ENCODE data around the gene AK8.

The AK8 gene

GRCh38 chr9:132769906-132770769, 107.9 kb downstream of the AK8 start:
- DNase-seq, result no peak

DNA sequence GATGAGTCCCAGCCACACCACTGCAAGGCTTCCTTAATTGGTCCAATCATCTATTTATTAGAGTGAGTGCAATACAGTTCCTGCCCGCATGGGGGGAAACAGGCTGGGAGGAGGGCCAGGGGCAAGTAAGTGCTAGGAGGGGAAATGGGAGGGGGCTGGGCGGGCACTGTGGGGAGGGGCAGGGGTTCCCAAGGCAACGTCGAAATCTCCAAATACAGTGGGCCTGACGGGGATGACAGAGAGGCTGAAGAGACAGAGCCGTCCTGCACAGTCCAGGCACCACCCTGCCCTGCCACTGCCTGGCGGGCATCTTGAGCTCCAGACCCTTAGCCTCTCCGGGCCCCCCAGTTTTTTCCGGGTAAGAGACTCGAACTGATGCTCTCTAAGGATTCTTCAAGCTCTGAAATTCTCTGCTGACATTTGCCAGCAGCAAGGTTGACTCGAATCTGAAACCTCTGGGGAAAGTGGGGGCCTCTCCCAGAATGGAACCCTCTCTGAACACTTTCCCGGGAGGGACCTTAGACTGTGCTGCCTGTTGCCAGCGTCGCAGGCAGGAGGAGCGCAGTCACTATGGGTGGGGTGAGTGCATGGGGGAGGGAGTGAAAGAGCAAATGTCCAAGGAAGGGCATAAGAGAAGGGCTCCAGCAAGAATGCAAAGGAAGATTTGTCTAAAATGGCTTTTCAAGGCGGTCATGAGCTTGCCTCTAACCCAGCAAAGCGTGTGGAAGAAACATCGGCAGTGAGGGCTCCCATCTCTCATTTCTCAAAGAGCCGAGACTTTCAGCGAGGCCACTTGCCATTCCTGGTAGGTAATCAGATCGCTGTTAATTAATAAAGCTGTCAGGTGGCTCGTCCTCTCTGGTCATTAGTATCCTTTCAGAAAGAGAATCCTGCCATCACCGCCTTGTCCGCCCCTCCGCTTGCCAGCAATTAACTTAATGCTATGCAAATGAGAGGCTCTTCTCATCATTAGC, 108.9 kb downstream of the AK8 start:
- no peak for DNase-seq

- no peak for DNase-seq
Measured at GRCh38 chr9:132763574-132763973, 114.5 kb downstream of the AK8 start.

DNA sequence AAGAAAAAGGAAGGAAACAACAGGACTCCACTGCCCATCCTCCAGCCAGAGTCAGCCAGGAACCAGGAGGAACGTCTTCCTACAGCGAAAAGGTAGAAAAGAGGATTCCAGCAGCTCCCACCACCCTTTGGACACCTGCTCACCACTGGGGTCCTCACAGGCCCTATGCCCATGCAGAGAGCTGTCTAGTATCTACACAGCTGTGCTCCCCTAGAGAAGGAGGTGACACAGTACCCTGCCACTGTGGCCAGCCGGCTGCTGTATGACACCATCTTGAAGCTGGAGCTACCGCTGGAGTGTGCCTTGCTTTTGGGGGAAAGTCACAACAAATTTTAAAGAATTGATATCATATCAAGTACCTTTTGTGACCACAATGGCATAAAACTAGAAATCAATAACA, 115.2 kb downstream of the AK8 start:
- no peak for DNase-seq

DNA sequence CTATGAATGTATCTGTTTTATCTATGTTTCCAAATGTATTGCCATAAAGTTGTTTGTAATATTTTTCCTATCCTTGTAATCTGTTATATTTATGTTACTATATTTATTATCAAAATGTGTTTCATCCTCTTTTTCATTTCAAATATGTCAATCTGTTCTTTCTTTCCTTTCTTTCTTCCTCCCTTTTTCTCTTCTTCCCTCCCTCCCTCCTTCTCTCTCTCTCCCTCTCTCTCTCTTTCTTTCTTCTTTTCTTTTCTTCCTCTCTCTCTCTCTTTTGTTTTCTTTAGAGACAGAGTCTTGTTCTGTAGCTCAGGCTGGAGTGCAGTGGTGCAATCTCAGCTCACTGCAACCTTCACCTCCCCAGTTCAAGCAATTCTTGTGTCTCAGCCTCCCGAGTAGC, 116.5 kb downstream of the AK8 start:
- DNase-seq, result no peak

GRCh38 chr9:132760057-132760456, 118.0 kb downstream of the AK8 start:
- no peak for DNase-seq

DNA sequence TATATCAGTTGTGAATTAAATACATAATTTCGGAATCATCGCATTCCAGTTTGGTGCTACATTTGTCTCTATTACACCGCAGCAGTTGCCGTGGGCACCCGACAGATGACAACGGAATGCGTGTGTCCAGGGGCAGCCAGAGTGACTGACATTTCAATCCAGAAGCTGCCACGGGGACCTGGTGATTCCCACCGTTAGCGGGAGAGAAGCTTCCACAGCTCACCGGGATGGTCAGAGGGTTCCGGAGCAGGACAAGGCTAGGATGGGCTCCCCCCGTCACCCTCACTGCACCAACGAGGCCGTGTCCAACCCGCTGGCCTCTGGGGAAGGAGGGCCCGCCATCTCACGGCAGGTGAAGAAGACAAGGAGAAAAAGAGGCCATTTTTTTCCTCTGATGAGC, 121.1 kb downstream of the AK8 start:
- no peak for DNase-seq

DNA sequence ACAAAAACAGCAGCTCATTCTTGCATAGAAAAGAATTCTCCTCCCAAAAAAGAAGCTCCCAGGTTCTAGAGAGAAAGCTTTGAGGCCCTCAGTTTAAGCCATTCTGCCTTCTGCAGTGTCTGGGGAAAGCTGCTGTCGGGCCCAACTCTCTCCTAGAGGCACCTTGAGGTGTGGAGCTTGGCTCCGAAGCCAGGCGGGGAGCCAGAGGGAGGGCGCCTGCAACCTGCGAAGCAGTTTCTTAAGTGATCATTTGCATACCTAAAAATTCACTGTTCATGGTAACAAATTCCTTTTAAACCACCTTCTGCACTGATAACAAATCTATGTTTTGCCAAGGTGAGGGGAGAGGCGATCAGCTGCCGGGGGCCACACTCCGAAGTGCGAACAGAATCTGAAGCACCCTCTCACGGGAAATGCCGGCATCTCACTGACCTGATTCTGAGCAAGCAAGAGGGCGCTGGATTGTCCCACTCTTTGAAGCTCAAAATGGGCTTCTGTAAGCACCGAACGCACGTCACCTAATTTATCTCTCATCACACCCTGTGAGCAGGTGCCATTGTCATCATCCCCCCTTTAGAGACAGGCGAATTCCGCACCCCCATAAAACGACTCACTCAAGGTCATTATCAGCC, 121.8 kb downstream of the AK8 start:
- DNase-seq, result no peak

- no peak for DNase-seq
Measured at GRCh38 chr9:132755096-132755495, 123.0 kb downstream of the AK8 start.

- DNase-seq, result no peak
Measured at GRCh38 chr9:132754236-132754635, 123.8 kb downstream of the AK8 start.

GRCh38 chr9:132753593-132753880, 124.5 kb downstream of the AK8 start:
- no peak for DNase-seq

DNA sequence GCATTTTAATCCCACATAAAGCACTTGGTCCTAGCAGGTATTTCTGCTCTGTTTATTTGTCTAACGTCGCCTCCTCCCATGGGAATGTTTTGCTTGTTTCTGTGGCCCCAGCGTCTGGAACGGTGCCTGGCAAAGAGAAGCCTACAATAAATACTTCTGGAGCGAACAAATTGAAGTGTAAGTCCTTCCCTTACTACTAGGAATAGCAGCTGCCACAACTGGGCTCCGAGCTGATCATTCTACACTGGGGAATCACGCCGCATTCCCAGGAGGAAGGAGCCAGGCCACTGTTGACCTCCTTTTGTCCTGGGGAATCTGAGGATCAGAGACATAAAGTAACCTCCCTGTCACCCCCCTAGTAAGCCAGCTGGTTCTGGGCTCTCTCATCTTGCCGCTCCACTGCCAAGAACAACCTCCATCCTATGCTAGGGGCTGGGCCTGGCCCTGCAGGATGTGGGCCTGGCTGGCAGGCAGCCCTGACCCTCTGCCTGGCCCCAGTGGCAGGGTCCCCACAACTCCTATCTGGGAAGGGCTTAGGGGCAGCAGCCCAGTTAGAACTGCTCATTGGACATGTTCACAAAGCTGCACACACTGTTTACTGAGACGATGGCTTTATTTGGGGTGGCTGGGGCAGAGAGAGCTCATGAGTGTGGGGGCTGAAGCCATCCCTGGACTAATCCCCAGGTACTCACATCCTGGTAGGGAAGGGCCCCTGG, 125.0 kb downstream of the AK8 start:
- DNase-seq, result no peak

DNA sequence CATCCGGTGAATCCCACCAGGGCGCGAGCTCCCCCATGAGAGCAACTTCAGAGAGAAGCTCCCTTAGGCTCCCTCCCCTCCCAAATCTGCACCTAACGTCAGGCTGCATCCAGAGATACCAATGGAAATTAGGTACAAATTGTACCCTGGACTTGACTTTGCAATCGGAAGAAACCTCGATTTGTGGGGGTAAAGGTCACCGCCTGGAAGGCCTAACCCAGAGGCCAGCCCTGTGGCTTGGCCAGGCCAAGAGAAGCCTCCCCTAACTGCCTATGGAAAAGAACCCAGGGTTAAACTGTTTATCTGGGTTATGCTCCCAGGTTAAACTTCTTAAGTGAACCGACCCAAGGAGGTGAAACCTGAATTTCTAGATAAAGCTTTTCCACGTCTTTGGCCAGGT, 127.4 kb downstream of the AK8 start:
- no peak for DNase-seq

DNA sequence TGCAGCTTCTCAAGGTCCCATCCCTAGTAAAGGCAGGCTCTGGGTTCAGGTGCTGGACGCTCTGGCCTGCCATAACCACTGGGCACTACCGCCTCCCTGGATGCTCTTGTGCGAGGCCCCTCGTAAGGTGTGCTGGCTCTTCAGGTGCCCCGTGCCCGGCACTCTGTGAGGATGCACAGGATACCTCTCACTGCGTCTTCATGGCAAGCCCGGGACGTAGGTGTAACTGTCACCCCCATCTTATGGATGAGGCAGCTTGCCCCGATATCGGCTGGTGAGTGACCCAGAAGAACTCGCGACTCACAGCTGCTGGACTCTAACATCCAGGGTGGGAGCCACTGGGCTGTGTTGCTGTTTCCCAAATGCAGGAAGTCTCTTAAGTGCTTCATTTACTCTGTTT, 128.8 kb downstream of the AK8 start:
- DNase-seq, result no peak

DNA sequence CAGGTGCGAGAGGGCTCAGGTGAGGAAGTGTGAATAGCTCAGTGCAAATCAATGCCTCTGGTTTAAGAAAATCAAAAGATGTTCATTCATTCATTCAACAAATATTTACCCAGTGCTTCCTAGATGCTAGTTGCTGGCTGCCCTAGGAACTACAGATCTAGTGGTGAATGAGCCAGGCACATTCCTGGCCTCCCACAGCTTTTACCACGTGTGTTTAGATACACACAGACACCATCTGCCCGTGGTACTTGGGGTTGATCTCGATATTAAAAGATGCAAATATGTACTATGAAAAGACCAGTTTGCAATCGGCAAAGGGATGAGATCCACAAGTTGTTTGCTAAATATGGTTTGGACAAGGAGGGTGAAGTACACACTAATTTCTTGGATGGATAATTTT, 129.6 kb downstream of the AK8 start:
- DNase-seq, result no peak

DNA sequence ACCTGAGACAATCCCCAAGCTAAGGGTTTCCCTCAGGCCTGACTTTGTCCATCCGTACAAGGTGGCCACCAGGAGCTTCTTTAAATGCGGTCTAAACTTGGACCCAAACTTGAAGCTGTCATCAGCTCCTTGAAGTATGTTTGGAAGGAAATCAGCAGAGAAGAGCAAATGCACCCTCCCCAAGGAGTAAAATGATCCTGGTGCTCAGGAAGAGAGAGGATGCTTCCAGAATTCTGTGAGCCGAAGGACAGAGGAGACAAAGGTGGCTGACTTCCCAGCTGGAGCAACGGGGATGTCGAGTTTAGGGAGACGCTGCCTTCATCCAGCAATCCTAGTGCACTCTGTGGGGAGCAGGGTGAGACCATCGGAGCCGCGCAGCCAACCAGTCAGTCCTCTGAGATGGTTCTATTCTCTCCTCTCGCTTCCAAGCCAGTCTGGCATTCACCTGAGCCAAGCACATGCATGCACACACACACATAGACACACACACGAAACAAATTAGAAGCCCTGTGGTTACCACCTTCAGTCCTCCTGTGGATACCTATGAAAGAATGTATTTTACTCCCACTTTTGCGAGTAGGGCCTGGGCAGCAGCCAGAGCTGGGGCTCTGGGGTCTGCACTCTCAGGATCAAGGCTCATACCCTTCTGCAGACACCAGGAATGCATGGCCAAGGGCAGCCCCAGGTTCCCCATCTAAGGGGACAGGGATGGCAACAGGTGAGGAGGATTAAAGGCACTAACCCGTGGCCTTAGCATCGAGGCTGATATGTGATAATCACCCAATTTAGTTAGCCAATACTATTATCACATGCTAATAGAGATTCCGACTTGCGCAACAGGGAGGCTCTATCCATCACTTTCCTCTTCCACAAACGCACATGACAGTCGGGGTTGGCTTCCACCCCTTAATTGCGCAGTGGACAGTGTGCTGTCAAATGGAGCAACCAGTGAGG, 132.1 kb downstream of the AK8 start:
- DNase-seq, result no peak

DNA sequence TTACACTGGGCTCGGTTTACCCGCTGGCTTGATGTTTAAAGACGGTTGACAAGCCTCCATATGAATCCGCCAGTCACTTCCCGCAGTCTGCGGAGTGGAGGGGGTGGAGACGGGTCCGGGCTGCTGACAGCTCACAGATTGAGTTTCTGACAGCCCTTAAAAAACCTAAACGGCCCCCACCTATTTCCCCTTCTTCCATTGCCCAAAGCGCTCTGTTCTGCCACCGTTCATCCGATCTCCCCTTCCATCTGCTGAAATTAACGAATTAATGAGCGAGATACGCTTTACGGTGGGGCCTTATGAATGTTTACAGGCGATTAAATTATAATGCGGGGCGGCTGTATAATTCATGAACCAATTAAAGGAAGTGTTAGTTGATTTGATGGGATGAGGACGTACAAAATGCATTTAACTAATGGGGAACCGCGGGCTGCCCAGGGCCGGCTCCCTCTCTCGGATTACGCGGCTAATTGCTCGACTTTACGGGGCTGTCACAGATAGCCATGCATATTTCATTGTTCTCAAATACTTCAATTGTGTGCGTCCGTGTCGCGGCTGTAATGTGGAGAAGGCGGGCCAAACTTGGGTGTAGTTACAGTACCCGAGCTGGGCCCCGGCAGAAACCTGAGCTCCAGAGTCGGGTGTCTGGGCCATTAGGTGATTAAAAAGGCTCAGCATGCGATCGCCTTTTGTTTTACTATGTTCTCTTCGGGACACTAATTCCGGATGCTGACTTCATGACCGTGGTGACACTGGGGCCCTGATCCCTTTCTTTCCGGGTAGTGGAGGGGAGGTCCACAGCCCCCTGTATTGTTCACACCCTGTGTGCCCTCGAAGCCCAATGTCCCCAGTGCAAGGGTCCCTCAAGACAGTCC, 133.0 kb downstream of the AK8 start:
- DNase-seq, result no peak

DNA sequence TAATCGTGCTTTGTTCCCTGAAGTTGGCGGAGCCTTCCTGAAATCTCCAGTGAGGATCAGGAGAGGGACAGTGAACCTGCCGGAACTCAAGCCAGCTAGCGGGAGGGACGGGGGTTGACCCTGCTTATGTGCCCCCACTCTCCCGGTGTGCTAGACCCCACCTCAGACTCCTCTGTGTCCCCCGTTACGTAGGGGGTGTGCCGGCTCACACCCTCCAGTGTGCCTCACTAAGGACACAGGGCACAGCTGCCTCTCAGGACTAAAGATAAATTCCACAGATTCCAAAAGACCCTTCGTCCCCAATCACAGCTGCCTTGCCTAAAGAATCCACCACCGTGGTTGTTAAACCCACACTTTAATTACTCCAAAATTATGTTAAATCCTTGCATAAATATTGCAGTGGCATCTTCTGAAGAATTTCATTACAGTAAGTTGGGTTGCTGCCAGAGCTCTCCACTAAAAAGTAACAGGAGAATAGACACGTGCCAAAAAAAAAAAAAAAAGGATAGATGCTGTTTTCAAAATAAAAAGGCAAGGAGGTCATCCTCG, 134.1 kb downstream of the AK8 start:
- DNase-seq, result no peak

GRCh38 chr9:132742821-132743311, 135.2 kb downstream of the AK8 start:
- DNase-seq, result no peak

Measured in SHP77 (cell line).